ENCODE results near the gene DHDH.

The DHDH gene

DNA sequence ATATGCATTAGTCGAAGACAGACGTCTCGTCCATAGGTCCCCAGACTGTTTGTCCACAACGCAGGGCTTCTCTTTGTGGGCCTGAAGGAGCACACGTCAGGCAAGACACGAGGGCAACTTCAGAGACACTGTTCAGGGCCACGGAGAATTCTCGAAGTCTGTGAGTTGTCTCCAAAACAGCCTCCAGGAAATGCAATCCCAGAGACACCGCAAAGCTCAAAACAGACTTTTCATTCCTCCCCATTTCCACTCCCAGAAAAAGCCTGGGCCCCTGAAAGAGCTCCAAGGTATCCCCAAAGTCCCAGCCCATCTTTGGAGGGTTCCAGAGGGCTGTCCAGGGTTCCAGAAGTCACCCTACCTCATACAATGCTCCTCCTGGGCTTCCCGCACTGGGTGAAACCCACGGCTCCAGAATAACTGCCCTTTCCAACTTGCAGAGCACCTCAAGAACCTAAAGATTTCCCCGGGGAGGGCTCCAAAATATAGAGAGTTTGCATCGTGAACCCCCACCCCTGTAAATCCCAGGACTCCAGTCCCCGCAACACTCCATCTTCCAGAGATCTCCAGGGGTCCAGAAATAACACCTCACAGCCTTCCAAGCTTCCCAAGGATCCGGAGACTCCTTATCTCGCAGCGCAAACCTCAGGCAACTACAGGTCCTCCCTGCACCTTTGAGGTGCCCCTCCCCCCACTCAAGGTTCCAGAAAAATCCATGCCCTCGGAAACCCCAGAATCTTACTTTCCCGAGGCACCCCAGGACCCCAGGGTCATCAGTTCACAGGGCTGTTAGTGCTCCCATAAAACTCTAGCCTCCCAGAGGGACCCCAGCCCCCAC lies 30.9 kb downstream of the DHDH start:
- FAIRE-seq = no peak
- no peak for DNase-seq (ENCODE audit: extremely low spot score, insufficient read length, low read depth)

- FAIRE-seq = peak; percentile 97
- peak; percentile 88 for DNase-seq (ENCODE audit: extremely low spot score, insufficient read length, low read depth)
Measured at GRCh38 chr19:48965040-48965805, 31.7 kb downstream of the DHDH start, which contains the start of gene FTL. FTL (plus strand) TSS chr19:48965309; CDS start chr19:48965508, 199 bp downstream.

GRCh38 chr19:48965806-48966540 lies 32.5 kb downstream of the DHDH start:
- FAIRE-seq = no peak
- no peak for DNase-seq (ENCODE audit: extremely low spot score, insufficient read length, low read depth)

DNA sequence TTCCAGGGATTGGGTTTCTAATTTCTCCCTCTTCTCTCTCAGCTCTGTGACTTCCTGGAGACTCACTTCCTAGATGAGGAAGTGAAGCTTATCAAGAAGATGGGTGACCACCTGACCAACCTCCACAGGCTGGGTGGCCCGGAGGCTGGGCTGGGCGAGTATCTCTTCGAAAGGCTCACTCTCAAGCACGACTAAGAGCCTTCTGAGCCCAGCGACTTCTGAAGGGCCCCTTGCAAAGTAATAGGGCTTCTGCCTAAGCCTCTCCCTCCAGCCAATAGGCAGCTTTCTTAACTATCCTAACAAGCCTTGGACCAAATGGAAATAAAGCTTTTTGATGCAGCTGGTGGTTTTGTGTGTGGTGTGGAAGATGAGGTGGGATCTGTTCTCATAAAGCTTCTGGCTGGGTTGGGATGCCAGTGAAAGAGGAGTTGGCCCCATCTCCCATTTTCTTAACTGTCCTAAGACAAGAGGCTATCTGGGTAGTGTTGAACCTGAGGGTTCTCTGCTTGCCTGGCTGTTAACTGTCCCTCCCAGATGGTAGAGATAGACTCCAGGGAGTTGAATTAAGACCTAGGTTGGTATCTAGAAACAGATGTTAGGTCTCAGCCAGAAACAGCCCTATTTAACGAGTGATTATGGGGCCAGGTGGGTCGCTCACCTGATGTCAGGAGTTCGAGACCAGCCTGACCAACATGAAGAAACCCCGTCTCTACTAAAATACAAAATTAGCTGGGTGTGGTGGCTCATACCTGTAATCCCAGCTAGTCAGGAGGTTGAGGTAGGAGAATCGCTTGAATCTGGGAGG lies 33.2 kb downstream of the DHDH start:
- FAIRE-seq = no peak
- no peak for DNase-seq (ENCODE audit: extremely low spot score, insufficient read length, low read depth)

GRCh38 chr19:48967346-48968178 lies 34.1 kb downstream of the DHDH start:
- FAIRE-seq = no peak
- no peak for DNase-seq (ENCODE audit: extremely low spot score, insufficient read length, low read depth)

DNA sequence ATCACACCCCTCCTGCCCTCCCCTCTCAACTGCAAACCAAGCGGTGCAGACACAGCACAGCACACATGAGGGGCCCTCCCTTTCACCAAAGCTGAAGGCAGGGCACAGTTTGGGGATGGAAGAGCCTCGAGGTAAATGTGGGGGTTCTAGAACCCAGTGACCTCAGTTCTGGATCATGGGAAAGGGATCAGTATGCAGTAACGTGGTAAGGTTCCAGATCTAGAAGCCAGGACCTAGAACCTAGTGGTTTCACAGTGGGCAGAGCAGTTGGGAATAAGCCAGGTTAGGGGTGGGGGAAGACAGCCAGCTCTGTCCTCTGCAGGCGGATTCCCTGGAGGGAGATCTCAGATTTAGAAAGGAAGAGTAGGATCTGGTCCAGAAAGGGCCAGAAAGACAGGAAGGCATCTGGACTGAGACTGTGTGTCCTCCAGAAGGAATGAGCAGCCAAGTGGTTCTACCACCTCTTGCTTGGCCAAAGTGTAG lies 34.7 kb downstream of the DHDH start:
- DNase-seq (ENCODE audit: extremely low spot score, insufficient read length, low read depth) = no peak
- FAIRE-seq = no peak

DNA sequence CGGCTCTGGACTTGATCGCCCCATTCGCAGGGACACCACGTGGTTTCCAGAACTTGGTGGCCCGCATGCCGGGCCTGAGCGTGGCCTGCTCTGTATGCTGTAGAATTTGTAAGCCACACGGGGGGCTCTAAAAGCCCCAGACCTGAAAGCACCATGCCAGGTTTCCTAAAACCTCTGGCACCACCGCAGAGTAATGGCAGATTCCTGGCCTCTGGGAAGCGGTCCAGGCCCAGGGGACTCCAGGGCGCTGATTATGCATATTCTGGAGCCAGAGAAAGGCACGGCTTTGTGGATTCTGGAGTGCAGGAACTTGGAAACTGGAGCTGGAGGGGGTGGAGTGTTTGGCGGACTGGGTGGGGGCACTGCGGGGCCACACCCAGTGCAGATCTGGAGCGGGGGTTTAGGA lies 35.3 kb downstream of the DHDH start:
- no peak for FAIRE-seq
- DNase-seq (ENCODE audit: extremely low spot score, insufficient read length, low read depth) = no peak

GRCh38 chr19:48969276-48970138 lies 36.0 kb downstream of the DHDH start:
- no peak for DNase-seq (ENCODE audit: extremely low spot score, insufficient read length, low read depth)
- FAIRE-seq = no peak

- FAIRE-seq (no peak), DNase-seq (ENCODE audit: extremely low spot score, insufficient read length, low read depth) (no peak)
Measured at GRCh38 chr19:48970139-48970766, 36.8 kb downstream of the DHDH start.

DNA sequence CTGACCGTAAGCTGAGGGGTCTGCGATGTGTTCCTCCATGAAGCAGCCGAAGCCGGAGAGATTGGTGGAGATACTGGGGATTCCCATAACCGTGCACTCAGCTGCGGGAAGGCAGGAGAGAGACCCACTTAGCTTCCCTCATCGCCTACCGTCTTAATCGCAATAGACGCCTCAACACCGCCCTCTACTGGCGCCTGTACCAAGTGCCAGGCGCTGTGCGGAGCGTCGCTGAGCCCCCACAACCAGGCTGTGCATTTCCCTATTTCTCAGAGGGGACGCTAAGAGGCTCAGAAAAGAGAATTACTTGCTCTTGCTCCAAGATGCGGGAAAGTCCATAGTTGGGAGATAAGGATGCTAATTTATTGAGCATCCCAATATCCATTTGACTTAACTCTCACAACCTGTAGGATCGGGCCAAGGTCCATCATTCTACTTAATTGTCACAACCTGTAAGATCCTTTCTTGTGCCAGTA lies 37.5 kb downstream of the DHDH start:
- FAIRE-seq = peak; percentile 82
- no peak for DNase-seq (ENCODE audit: extremely low spot score, insufficient read length, low read depth)

- DNase-seq (ENCODE audit: extremely low spot score, insufficient read length, low read depth) (no peak), FAIRE-seq (no peak)
Measured at GRCh38 chr19:48975947-48976847, 42.7 kb downstream of the DHDH start.

DNA sequence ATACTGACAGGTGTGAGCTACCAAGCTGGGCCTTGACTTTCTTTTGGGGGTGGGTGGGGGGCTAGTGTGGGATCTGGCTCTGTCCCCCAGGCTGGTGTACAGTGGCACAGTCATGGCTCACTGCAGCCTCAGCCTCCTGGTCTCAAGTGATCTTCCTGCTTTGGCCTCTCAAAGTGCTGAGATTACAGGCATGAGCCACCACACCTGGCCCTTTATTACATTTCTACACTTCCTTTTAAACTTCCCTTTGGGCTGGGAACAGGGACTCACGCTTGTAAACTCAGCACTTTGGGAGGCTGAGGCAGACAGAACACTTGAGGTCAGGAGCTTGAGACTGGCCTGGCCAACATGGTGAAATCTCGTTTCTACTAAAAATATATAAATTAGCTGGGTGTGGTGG lies 43.6 kb downstream of the DHDH start:
- no peak for FAIRE-seq

GRCh38 chr19:48982280-48982679 lies 48.8 kb downstream of the DHDH start:
- no peak for FAIRE-seq

More for the DNA sequence above, 43.6 kb downstream of the DHDH start:
- DNase-seq (ENCODE audit: extremely low spot score, insufficient read length, low read depth) = no peak

DNA sequence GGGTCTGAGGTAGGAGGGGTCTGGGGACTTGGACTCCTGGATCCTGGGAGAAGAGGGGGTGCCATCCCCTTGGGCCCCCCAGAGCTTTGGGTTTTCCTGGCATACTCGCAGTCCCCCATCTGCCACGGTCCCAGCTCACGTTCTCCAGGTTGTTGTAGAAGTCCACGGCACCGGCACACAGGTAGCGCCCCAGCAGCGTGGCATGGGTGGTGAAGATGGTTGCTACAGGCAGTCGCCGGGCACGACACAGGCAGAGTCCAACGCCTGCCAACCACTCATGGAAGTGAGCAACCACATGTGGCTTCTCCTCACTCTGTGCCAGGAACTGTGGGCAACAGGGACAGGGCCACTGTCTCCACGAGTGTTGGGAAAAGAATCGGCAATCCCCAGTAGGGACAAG lies 52.2 kb downstream of the DHDH start:
- DNase-seq (ENCODE audit: extremely low spot score, insufficient read length, low read depth) (no peak), FAIRE-seq (no peak)

More at GRCh38 chr19:48982280-48982679, 48.8 kb downstream of the DHDH start:
- DNase-seq (ENCODE audit: extremely low spot score, insufficient read length, low read depth) = no peak

GRCh38 chr19:48986211-48986610 lies 52.7 kb downstream of the DHDH start:
- DNase-seq (ENCODE audit: extremely low spot score, insufficient read length, low read depth) (no peak), FAIRE-seq (no peak)

DNA sequence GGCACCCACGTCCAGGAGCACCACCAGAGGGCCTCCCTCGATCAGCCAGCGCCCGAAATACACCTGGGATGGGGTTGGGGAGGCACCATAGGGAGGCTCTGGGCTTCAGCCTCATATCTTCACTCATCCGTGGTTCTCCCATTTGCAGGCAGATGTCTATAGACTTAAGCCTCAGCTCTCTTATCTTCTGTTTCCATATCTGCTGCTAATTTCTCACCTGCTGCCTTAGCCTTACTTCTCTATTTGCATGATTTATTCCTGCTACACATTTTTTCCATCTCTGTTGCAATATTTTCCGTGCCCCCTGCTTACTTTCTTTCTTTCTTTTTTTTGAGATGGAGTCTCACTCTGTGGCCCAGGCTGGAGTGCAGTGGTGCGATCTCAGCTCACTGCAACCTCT lies 53.8 kb downstream of the DHDH start:
- DNase-seq (ENCODE audit: extremely low spot score, insufficient read length, low read depth) = no peak
- no peak for FAIRE-seq
